Vagina (tissue), 2 donors: ENCODE data around the gene INS.

Source experiments
- CTCF ChIP-seq, 3 experiments: fragments of 450-650 bp in 2 of 3; fragments of 200-600 bp in 1 of 3; sonication (generic) in 1 of 3; IDR thresholded peaks; one replicate each; pipeline ENCODE4 v1.5.1; 2017 to 2019; ENCODE audit warnings: antibody characterized with exemption in 3 of 3, mild to moderate bottlenecking in 2 of 3, moderate library complexity in 2 of 3
- POLR2A ChIP-seq, 2 donors: fragments of 450-650 bp; IDR thresholded peaks; one replicate each; pipeline ENCODE4 v1.6.1; 2017; ENCODE audit warnings: antibody characterized with exemption in 2 of 2, mild to moderate bottlenecking in 2 of 2, moderate library complexity in 2 of 2
- POLR2AphosphoS5 ChIP-seq, 2 donors: sonication (generic); formaldehyde crosslinking; IDR thresholded peaks; one replicate each; pipeline ENCODE4 v1.9.0; 2017; ENCODE audit warnings: antibody characterized with exemption in 2 of 2, mild to moderate bottlenecking in 2 of 2, low read depth in 1 of 2; ENCODE audit not compliant: insufficient read depth in 1 of 2

- TF ChIP-seq CTCF (IDR thresholded peaks at IDR 0.05) (no peak), POLR2A (IDR thresholded peaks at IDR 0.05) (no peak), POLR2AphosphoS5 (IDR thresholded peaks at IDR 0.05; ENCODE audit: insufficient read depth in 1 of 2, low read depth in 1 of 2) (no peak)
Observed at GRCh38 chr11:2168286-2169004, 7.4 kb upstream of the INS start.
